Measurements from ENCODE around the gene CARMIL3. TPM values are rescaled to one million over a fixed set of nuclear protein-coding genes. Genes with fewer than 3 reads are reported as not detected.
A peak's percentile ranks its signal among the peaks of the same experiment; 100 is the strongest.

Gene CARMIL3
- total RNA-seq, 2 experiments from 2014 or later = 0.63 to 0.83 TPM

DNA sequence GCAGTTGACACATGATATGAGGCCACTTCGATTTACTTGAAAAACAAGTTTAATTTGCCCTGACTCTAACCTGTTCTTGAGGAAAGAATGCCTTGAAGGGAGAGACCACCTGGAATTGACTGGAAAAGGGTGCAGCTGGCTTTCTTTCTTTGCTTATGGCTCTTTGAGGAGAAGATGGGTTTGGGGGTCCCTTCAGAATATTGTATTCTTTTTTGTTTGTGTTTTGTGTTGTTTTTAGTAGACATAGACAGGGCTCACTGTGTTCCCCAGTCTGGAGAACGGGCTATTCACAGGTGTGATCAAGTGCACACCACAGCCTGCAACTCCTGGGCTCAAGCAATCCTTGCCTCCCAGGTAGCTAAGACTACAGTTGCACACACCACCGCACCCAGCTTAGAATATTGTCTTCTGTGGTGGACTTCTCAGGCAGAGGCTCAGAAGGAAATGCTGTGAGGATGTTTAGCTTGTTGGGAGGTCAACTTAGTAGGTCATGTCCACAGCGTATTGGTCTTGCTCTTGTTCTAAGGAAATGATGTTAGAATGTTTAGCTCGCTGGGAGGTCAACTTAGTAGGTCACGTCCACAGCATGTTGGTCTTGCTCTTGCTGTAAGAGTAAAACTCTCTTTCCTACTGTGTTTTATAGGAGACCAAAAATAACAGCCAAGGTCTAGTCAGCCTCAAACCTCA lies 64.5 kb downstream of the CARMIL3 start:
- no peak for TF ChIP-seq CTCF (IDR thresholded peaks at IDR 0.05)
- ChIA-PET CTCF (interaction anchor here (1.2 to 6.0 kb wide), 8 partner anchors 10 to 58 kb away, joined by 4 to 37 read pairs (median 8); partner anchors contain the start of genes EMC9, FITM1, IRF9 and PCK2), POLR2A (interaction anchor here (1.1 to 7.0 kb wide), 10 partner anchors 10 to 126 kb away, joined by 3 to 62 read pairs (median 10); partner anchors contain the start of genes CHMP4A, EMC9, IRF9 and PSME1)
- intact Hi-C loops (cut with micrococcal nuclease) = no loop called here
- ATAC-seq (no peak), DNase-seq (no peak)
- Mint-ChIP-seq H3K9me3 (no peaks in the 10 kb centered on the region), H3K27me3 (no peaks in the 10 kb centered on the region), H3K4me1 (ENCODE audit: low read depth) (peaks cover 20% of the 10 kb centered on the region), H3K36me3 (ENCODE audit: low read depth) (peaks cover 38% of the 10 kb centered on the region), H3K4me3 (peak overlapping the region; percentile 98), H3K27ac (peak overlapping the region; percentile 99)

- H3K9me3 Mint-ChIP-seq = no peaks in the 10 kb centered on the region
- TF ChIP-seq CTCF (IDR thresholded peaks at IDR 0.05) = no peak
- ChIA-PET CTCF (interaction anchor here (0.9 to 6.0 kb wide), 7 partner anchors 9 to 59 kb away, joined by 3 to 37 read pairs (median 10); partner anchors contain the start of genes FITM1, IRF9 and PCK2), POLR2A (interaction anchor here (1.1 to 7.0 kb wide), 7 partner anchors 9 to 125 kb away, joined by 3 to 62 read pairs (median 4); partner anchors contain the start of genes CHMP4A, IRF9, PSME1 and PSME2)
- intact Hi-C loops (cut with micrococcal nuclease) = no loop called here
- peaks cover 42% of the 10 kb centered on the region for H3K36me3 Mint-ChIP-seq (ENCODE audit: low read depth)
- H3K27me3 Mint-ChIP-seq = no peaks in the 10 kb centered on the region
- peaks cover 19% of the 10 kb centered on the region for H3K4me1 Mint-ChIP-seq (ENCODE audit: low read depth)
- DNase-seq = no peak
- ATAC-seq = no peak
- H3K4me3 Mint-ChIP-seq = no peak overlapping the region
- no peak overlapping the region for H3K27ac Mint-ChIP-seq
Measured at GRCh38 chr14:24117179-24117578, 65.4 kb downstream of the CARMIL3 start.

Other genes starting within 250 kb of the CARMIL3 start
- gene DHRS4, start 98.2 kb upstream of the CARMIL3 start, total RNA-seq = 10 to 100 TPM; 19.9 to 21.7 TPM
- gene DHRS4L2, start 63.1 kb upstream of the CARMIL3 start, total RNA-seq = 10 to 100 TPM; 20.8 to 24.3 TPM
- not detected for gene CPNE6, start 19.6 kb downstream of the CARMIL3 start, total RNA-seq
- 10 to 100 TPM; 90.3 to 93.1 TPM for gene PCK2, start 42.3 kb downstream of the CARMIL3 start, total RNA-seq
- gene DCAF11, start 62.8 kb downstream of the CARMIL3 start, total RNA-seq = 10 to 100 TPM; 59.9 to 63.9 TPM
- gene NRL, start 62.9 kb downstream of the CARMIL3 start, total RNA-seq = 1 to 10 TPM; 1.8 to 2.5 TPM
- under 1 TPM; 0.56 to 0.69 TPM for gene FITM1, start 78.7 kb downstream of the CARMIL3 start, total RNA-seq
- 100 to 1,000 TPM; 451 to 460 TPM for gene PSME1, start 84.2 kb downstream of the CARMIL3 start, total RNA-seq
- gene EMC9, start 89.6 kb downstream of the CARMIL3 start, total RNA-seq = 10 to 100 TPM; 39.0 to 39.9 TPM
- 100 to 1,000 TPM; 440 TPM for gene PSME2, start 94.6 kb downstream of the CARMIL3 start, total RNA-seq
- 10 to 100 TPM; 71.6 to 75.0 TPM for gene RNF31, start 95.5 kb downstream of the CARMIL3 start, total RNA-seq
- gene IRF9, start 109.3 kb downstream of the CARMIL3 start, total RNA-seq = 100 to 1,000 TPM; 112 to 118 TPM
- gene REC8, start 120.1 kb downstream of the CARMIL3 start, total RNA-seq = 10 to 100 TPM; 25.0 to 32.9 TPM
- 100 to 1,000 TPM in 1 of 2 experiments, 10 to 100 TPM in 1; 98.4 to 102 TPM for gene IPO4, start 136.8 kb downstream of the CARMIL3 start, total RNA-seq
- 10 to 100 TPM; 16.3 to 18.0 TPM for gene TM9SF1, start 143.4 kb downstream of the CARMIL3 start, total RNA-seq
- gene TSSK4, start 153.7 kb downstream of the CARMIL3 start, total RNA-seq = under 1 TPM in 1 of 2 experiments, not detected in 1; 0.18 TPM
- 10 to 100 TPM; 55.6 to 61.8 TPM for gene CHMP4A, start 161.5 kb downstream of the CARMIL3 start, total RNA-seq
- gene MDP1, start 164.1 kb downstream of the CARMIL3 start, total RNA-seq = 10 to 100 TPM; 11.2 to 11.3 TPM
- 100 to 1,000 TPM; 167 to 172 TPM for gene NEDD8, start 180.4 kb downstream of the CARMIL3 start, total RNA-seq
- gene GMPR2, start 180.9 kb downstream of the CARMIL3 start, total RNA-seq = 10 to 100 TPM; 45.6 to 49.3 TPM
- gene TINF2, start 190.6 kb downstream of the CARMIL3 start, total RNA-seq = 10 to 100 TPM; 77.4 to 84.9 TPM
- gene TGM1, start 211.2 kb downstream of the CARMIL3 start, total RNA-seq = 1 to 10 TPM; 3.0 to 3.1 TPM
- gene RABGGTA, start 219.6 kb downstream of the CARMIL3 start, total RNA-seq = 10 to 100 TPM; 37.6 to 42.7 TPM
- 10 to 100 TPM; 11.9 to 13.6 TPM for gene DHRS1, start 247.8 kb downstream of the CARMIL3 start, total RNA-seq
- gene NOP9, start 247.8 kb downstream of the CARMIL3 start, total RNA-seq = 10 to 100 TPM; 33.5 to 33.6 TPM